ENCODE data around the gene COPZ2.

The COPZ2 gene

GRCh38 chr17:47981462-47981861 is 56.1 kb downstream of the COPZ2 start:
- peaks cover 29% of the 10 kb centered on the region; the same call in 1 of the 2 replicates for H3K36me3 ChIP-seq (ENCODE audit: insufficient read depth, low read length)

GRCh38 chr17:47980541-47980940 is 57.1 kb downstream of the COPZ2 start:
- peaks cover 5% of the 10 kb centered on the region; the same call in 1 of the 2 replicates for H3F3A ChIP-seq (ENCODE audit: low read depth)
- peaks cover 6% of the 10 kb centered on the region for H4K20me1 ChIP-seq (ENCODE audit: insufficient read depth, low read length, poor library complexity, severe bottlenecking)
- no peaks in the 10 kb centered on the region for H3K9me3 ChIP-seq (ENCODE audit: insufficient read depth, low read depth, low read length)
- no peak for TF ChIP-seq EZH2phosphoT487 (IDR thresholded peaks at IDR 0.05; ENCODE audit: borderline replicate concordance)
- H3K79me2 ChIP-seq (ENCODE audit: insufficient read depth, low read length) = no peaks in the 10 kb centered on the region
- H3K9ac ChIP-seq (ENCODE audit: low read depth, low read length, poor library complexity, severe bottlenecking) = no peak overlapping the region
- H3K27me3 ChIP-seq (ENCODE audit: insufficient read depth, low read length, poor library complexity, severe bottlenecking) = no peaks in the 10 kb centered on the region
- H3K4me1 ChIP-seq (ENCODE audit: insufficient read depth, low read length, poor library complexity, severe bottlenecking) = peaks cover 37% of the 10 kb centered on the region
- H3K9me2 ChIP-seq (replicated peaks; ENCODE audit: low read depth, low read length) = no peaks in the 10 kb centered on the region
- H3K4me2 ChIP-seq (ENCODE audit: low read depth, low read length, poor library complexity, severe bottlenecking) = peak overlapping the region; percentile 82
- peak overlapping the region; percentile 62 for H3K4me3 ChIP-seq (ENCODE audit: low read length, poor library complexity, severe bottlenecking)
- peaks cover 34% of the 10 kb centered on the region; the same call in 1 of the 2 replicates for H3K36me3 ChIP-seq (ENCODE audit: insufficient read depth, low read length)
- no peak overlapping the region for H2AFZ ChIP-seq (ENCODE audit: low read length)

More at GRCh38 chr17:47981462-47981861, 56.1 kb downstream of the COPZ2 start:
- peaks cover 37% of the 10 kb centered on the region for H3K4me1 ChIP-seq (ENCODE audit: insufficient read depth, low read length, poor library complexity, severe bottlenecking)
- TF ChIP-seq, protein P1, sequence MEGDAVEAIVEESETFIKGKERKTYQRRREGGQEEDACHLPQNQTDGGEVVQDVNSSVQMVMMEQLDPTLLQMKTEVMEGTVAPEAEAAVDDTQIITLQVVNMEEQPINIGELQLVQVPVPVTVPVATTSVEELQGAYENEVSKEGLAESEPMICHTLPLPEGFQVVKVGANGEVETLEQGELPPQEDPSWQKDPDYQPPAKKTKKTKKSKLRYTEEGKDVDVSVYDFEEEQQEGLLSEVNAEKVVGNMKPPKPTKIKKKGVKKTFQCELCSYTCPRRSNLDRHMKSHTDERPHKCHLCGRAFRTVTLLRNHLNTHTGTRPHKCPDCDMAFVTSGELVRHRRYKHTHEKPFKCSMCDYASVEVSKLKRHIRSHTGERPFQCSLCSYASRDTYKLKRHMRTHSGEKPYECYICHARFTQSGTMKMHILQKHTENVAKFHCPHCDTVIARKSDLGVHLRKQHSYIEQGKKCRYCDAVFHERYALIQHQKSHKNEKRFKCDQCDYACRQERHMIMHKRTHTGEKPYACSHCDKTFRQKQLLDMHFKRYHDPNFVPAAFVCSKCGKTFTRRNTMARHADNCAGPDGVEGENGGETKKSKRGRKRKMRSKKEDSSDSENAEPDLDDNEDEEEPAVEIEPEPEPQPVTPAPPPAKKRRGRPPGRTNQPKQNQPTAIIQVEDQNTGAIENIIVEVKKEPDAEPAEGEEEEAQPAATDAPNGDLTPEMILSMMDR (conservative IDR thresholded peaks at IDR 0.05; ENCODE audit: low read length) = no peak
- TF ChIP-seq EZH2phosphoT487 (IDR thresholded peaks at IDR 0.05; ENCODE audit: borderline replicate concordance) = no peak
- H3F3A ChIP-seq (ENCODE audit: low read depth) = peaks cover 5% of the 10 kb centered on the region; the same call in 1 of the 2 replicates
- H3K4me3 ChIP-seq (ENCODE audit: low read length, poor library complexity, severe bottlenecking) = peak overlapping the region; percentile 62
- peaks cover 6% of the 10 kb centered on the region for H4K20me1 ChIP-seq (ENCODE audit: insufficient read depth, low read length, poor library complexity, severe bottlenecking)
- H3K27me3 ChIP-seq (ENCODE audit: insufficient read depth, low read length, poor library complexity, severe bottlenecking) = no peaks in the 10 kb centered on the region
- peak overlapping the region; percentile 32 for H3K9ac ChIP-seq (ENCODE audit: low read depth, low read length, poor library complexity, severe bottlenecking)
- no peaks in the 10 kb centered on the region for H3K9me3 ChIP-seq (ENCODE audit: insufficient read depth, low read depth, low read length)
- no peaks in the 10 kb centered on the region for H3K79me2 ChIP-seq (ENCODE audit: insufficient read depth, low read length)
- H3K9me2 ChIP-seq (replicated peaks; ENCODE audit: low read depth, low read length) = no peaks in the 10 kb centered on the region
- H3K4me2 ChIP-seq (ENCODE audit: low read depth, low read length, poor library complexity, severe bottlenecking) = peak overlapping the region; percentile 82
- H2AFZ ChIP-seq (ENCODE audit: low read length) = no peak overlapping the region

DNA sequence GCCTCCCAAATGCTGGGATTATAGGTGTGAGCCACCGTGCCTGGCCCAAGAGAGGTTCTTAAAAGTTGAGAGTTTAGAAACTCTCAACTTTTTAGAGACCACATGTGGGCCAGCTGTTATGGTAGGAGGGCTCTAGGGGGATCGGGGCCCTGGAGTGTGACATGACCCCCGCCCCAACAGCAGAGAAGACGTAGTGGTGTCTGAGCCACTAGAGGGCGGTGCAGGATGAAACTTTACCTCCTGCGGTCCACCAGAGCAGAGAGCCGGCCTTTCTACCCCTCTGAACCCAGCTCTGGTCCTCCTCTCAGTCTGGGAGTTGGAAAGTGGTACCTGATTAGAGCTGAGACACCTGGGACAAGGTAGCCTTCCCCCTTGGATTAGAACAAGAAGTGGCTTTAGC is 59.3 kb downstream of the COPZ2 start:
- peaks cover 36% of the 10 kb centered on the region for H3K4me1 ChIP-seq (ENCODE audit: insufficient read depth, low read length, poor library complexity, severe bottlenecking)
- H3K36me3 ChIP-seq (ENCODE audit: insufficient read depth, low read length) = peaks cover 47% of the 10 kb centered on the region; the same call in 1 of the 2 replicates
- no peaks in the 10 kb centered on the region for H3K27me3 ChIP-seq (ENCODE audit: insufficient read depth, low read length, poor library complexity, severe bottlenecking)
- no peak overlapping the region for H3K9ac ChIP-seq (ENCODE audit: low read depth, low read length, poor library complexity, severe bottlenecking)
- no peak overlapping the region for H3K4me3 ChIP-seq (ENCODE audit: low read length, poor library complexity, severe bottlenecking)
- no peak overlapping the region for H3K4me2 ChIP-seq (ENCODE audit: low read depth, low read length, poor library complexity, severe bottlenecking)
- TF ChIP-seq, protein P1 (conservative IDR thresholded peaks at IDR 0.05; ENCODE audit: low read length) = peak; percentile 82
- TF ChIP-seq EZH2phosphoT487 (IDR thresholded peaks at IDR 0.05; ENCODE audit: borderline replicate concordance) = no peak
- H3K79me2 ChIP-seq (ENCODE audit: insufficient read depth, low read length) = peaks cover 10% of the 10 kb centered on the region; the same call in 1 of the 2 replicates
- no peaks in the 10 kb centered on the region for H3K9me2 ChIP-seq (replicated peaks; ENCODE audit: low read depth, low read length)
- H3F3A ChIP-seq (ENCODE audit: low read depth) = peaks cover 7% of the 10 kb centered on the region; the same call in 1 of the 2 replicates
- no peaks in the 10 kb centered on the region for H3K9me3 ChIP-seq (ENCODE audit: insufficient read depth, low read depth, low read length)
- peaks cover 6% of the 10 kb centered on the region for H4K20me1 ChIP-seq (ENCODE audit: insufficient read depth, low read length, poor library complexity, severe bottlenecking)
- no peak overlapping the region for H2AFZ ChIP-seq (ENCODE audit: low read length)

All from Loucy (cell line).